HG02642 (cell line): ENCODE data around the gene TRPM2.
A peak's percentile ranks its signal among the peaks of the same experiment; 100 is the strongest.

ENCODE experiments used
- ATAC-seq: cut with Tn5 transposase; IDR thresholded peaks from one replicate; pipeline ENCODE4 v1.9.1; 2021; ENCODE audit warnings: mild to moderate bottlenecking; ENCODE audit not compliant: unreplicated experiment, poor library complexity

Gene TRPM2

GRCh38 chr21:44438531-44439210 lies 85.2 kb downstream of the TRPM2 start:
- ATAC-seq, result no peak

DNA sequence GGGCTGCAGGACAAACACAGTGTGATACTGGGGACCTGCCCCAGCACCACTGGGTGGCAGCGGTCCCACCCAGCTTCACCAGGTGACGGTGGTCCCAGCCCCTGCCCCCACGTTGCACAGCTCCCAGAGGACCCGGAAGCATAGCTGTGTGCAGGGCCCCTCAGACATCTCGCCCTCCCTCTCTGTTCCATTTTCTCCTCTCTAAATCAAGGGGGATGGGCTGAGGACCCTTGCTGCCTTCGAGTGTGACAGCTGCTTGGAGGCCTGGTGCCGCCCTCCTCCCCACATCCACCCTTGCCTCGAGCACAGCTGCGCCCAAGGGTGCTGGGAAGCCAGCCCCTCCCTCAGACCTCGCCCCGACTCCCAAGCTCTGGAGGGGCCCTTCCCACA lies 85.8 kb downstream of the TRPM2 start:
- ATAC-seq, result no peak

GRCh38 chr21:44440241-44441040 lies 87.0 kb downstream of the TRPM2 start:
- ATAC-seq, result no peak

DNA sequence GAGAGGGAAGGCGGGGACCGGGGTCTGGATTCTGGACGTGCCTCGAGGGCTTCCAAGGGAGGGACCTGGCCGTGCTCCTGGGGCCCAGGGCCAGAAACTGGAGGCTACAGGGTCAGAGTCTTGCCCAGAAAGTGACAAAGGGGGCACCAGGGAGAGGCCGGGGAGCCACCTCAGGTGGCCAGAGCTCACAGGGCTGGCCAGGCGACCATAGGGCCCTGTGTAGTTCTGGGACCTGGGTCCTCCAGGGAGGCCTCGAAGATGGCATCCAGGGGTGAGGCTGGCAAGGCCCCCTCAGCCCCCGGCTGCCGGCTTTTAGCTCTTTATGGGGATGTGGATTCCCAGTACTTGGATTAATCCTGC lies 87.6 kb downstream of the TRPM2 start:
- ATAC-seq, result no peak

- no peak for ATAC-seq
These were observed 88.3 kb downstream of the TRPM2 start for GRCh38 chr21:44441581-44442265.

GRCh38 chr21:44442266-44443125 lies 89.1 kb downstream of the TRPM2 start:
- no peak for ATAC-seq

DNA sequence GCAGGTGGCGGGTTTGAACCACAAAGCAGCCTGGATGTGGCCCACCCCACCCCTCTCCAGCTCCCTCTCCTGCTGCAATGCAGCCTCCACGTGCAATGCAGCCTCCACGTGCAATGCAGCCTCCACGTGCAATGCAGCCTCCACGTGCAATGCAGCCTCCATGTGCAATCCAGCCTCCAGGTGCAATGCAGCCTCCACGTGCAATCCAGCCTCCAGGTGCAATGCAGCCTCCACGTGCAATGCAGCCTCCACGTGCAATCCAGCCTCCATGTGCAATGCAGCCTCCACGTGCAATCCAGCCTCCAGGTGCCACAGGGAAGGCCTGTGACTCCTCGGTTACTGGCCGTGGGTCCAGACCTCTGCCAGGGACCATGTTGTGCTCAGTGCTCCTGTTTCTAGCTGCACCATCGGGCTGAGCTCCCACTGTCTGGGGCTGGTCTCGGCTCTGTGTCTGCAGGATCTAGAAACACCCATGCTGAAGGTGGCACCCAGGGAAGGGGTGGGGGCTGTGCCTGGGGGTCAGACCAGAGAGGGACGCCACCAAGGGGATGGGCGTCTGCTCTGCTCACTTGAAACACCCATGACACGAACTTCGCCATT lies 90.0 kb downstream of the TRPM2 start:
- no peak for ATAC-seq

GRCh38 chr21:44443891-44444285 lies 90.5 kb downstream of the TRPM2 start:
- ATAC-seq, result no peak

DNA sequence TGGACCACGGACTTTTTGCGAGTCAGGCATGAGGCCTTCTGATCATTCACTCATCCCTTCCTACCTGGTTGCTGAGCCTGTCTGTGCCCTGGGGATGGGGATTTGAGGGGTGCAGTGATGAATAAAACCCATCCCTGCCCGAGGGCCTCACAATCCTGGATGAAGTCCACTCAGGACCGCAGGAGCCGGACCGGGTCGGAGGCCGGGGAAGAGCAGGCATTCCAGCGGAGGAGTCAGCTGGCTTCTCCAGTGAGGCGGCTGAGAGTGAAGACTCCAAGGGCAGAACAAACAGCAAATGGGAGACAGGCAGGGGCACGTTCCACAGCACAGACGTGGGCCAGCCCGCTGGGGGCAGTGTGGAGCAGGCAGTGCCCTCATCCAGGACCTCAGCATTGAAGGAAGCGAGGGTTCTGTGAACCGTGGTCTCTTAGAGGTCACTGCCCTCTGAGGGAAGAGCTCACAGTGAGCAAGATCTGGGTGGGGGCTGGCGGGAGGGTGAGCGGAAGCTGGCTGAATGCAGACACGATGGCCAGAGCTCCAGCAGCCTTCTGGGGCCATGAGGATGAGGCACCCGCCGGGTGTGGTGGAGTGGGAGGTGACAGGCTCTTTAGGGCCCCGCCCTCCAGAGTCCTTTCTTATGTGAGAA lies 91.0 kb downstream of the TRPM2 start:
- no peak for ATAC-seq

GRCh38 chr21:44445145-44445812 lies 91.9 kb downstream of the TRPM2 start:
- ATAC-seq, result no peak

GRCh38 chr21:44448651-44449131 lies 95.3 kb downstream of the TRPM2 start:
- no peak for ATAC-seq

- ATAC-seq, result no peak
These were observed 96.3 kb downstream of the TRPM2 start for GRCh38 chr21:44449473-44450363.

- no peak for ATAC-seq
These were observed 97.0 kb downstream of the TRPM2 start for GRCh38 chr21:44450402-44450801.

- ATAC-seq, result no peak
These were observed 97.6 kb downstream of the TRPM2 start for GRCh38 chr21:44450999-44451398.

DNA sequence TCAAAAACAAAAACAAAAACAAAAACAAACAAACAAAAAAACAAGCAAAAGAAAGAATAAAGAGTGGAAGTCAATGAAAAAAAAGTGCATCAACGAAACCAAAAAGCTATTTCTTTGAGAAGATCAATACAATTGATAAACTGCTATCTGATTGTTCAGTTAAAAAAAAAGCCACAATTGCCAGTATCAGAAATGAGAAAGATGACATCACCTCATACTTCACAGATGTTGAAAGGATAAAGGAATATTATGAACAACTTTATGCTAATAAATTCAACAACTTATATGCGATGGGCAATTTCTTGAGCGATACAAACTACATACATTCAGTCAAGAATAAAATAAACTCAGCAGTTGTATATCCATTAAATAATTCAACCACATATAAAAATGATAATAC lies 99.7 kb downstream of the TRPM2 start:
- ATAC-seq, result no peak

- ATAC-seq, result no peak
These were observed 100.6 kb downstream of the TRPM2 start for GRCh38 chr21:44454058-44454457.

DNA sequence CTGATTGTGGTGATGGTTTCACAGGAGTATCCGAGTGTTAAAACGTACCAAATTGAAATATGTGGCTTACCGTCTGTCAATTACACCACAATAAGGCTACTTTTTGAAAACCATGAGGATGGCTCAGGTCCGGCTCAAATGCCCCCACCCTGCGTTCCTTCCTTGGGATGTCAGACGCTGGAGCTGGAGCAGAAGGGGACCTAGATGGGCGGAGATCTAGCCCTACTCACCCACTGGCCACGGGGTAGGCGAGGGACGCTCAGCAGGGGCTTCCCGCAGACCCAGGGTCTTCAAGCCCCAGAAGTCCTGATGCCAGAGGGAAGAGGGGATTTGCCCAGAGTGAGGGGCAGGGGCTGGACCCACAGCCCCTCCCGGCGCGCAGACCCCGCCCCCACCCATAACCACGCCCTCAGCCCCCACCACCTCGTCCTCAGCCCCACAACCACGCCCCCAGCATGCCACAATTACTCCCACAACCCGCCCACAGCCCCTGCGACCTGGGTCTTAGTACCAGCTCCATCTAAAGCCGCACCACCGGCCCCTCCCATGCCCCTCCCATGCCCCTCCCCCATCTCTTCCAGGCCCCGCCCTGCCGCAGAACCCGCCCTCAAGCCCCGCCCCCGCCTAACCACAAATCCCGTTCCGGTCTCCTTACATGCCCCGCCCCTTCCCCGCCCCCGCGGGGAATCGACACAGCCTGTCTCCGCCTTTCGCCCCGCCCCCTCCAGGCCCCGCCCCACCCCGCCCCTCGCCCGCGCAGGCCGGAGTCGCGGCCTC lies 101.5 kb downstream of the TRPM2 start, which contains the start of gene LRRC3:
Gene LRRC3 (plus strand): TSS at position 764 of the 777 bp plus-strand sequence. CDS start 1,135 bp downstream, outside the sequence.
- ATAC-seq, result peak; percentile 43
